ENCODE measurements around the gene ACP6. TPM values are rescaled to one million over a fixed set of nuclear protein-coding genes. Genes with fewer than 3 reads are reported as not detected.
A peak's percentile ranks its signal among the peaks of the same experiment; 100 is the strongest.

Gene ACP6
- total and polyA plus RNA-seq, 2 of the 13 experiments (the other 11 are each of a cell fraction or from before 2014, with no cell fraction given) = 18.1 to 33.7 TPM

GRCh38 chr1:147676311-147677085 lies 6.2 kb upstream of the ACP6 start (continued):
- no peak for TF ChIP-seq ZNF569 (CRISPR knock-in tag; IDR thresholded peaks at IDR 0.05; ENCODE audit: borderline replicate concordance)
- TF ChIP-seq GATAD2A (CRISPR knock-in tag; IDR thresholded peaks at IDR 0.05) = peak; percentile 15
- no peak for TF ChIP-seq RARG (CRISPR knock-in tag; IDR thresholded peaks at IDR 0.05; ENCODE audit: low read depth)
- no peak for TF ChIP-seq GATAD1 (CRISPR knock-in tag; IDR thresholded peaks at IDR 0.05)
- 0 out of 2 replicates have a peak, but pooled peaks have one; percentile 33 for TF ChIP-seq MIXL1 (CRISPR knock-in tag; IDR thresholded peaks at IDR 0.05)
- no peak for TF ChIP-seq FOXC1 (CRISPR knock-in tag; IDR thresholded peaks at IDR 0.05; ENCODE audit: borderline replicate concordance)
- peak; percentile 46; the same call in 1 of the 2 replicates for TF ChIP-seq SP5 (CRISPR knock-in tag; IDR thresholded peaks at IDR 0.05; ENCODE audit: borderline replicate concordance, low read depth)
- no peak for TF ChIP-seq ZNF282 (IDR thresholded peaks at IDR 0.05; ENCODE audit: partially characterized antibody)
- TF ChIP-seq FOSL1 (CRISPR knock-in tag; IDR thresholded peaks at IDR 0.05; ENCODE audit: borderline replicate concordance) = peak; percentile 71; the same call in 1 of the 2 replicates
- TF ChIP-seq RFX5 (IDR thresholded peaks at IDR 0.05; ENCODE audit: low read depth, low read length) = no peak
- TF ChIP-seq FOXA3 (CRISPR knock-in tag; IDR thresholded peaks at IDR 0.05) = peak; percentile 6; the same call in 1 of the 2 replicates
- no peak for TF ChIP-seq HOXA5 (CRISPR knock-in tag; IDR thresholded peaks at IDR 0.05)
- TF ChIP-seq RNF219 (CRISPR knock-in tag; IDR thresholded peaks at IDR 0.05) = no peak
- no peak for TF ChIP-seq ZNF280D (CRISPR knock-in tag; IDR thresholded peaks at IDR 0.05)
- no peak for TF ChIP-seq CSRNP1 (CRISPR knock-in tag; IDR thresholded peaks at IDR 0.05)
- no peak for TF ChIP-seq REXO4 (CRISPR knock-in tag; IDR thresholded peaks at IDR 0.05; ENCODE audit: borderline replicate concordance)
- peak; percentile 33; the same call in 1 of the 2 replicates for TF ChIP-seq ELF1 (CRISPR knock-in tag; IDR thresholded peaks at IDR 0.05)
- TF ChIP-seq DMTF1 (CRISPR knock-in tag; IDR thresholded peaks at IDR 0.05) = no peak
